GM12878 (cell line): ENCODE measurements around the gene GZMM. TPM values are rescaled to one million over a fixed set of nuclear protein-coding genes. Genes with fewer than 3 reads are reported as not detected.

Source experiments
- ATAC-seq: fragments of 200-7000 bp; cut with Tn5 transposase; 3 replicates; pipeline ENCODE4 v1.9.1; 2020; ENCODE audit warnings: mild to moderate bottlenecking, moderate library complexity
- BruUV-seq: library from RNA; stranded (reverse); fragments of 400-500 nt; replicated peaks from 2 replicates; lab custom pipeline; 2021; lab: Mats Ljungman, UMichigan
- CTCF ChIA-PET: fragments of 300-600 bp; sonication (Branson Sonifier 250); formaldehyde crosslinking; extraction: SDS; loops from one replicate; lab custom pipeline; 2021; ENCODE audit warnings: inconsistent platforms; lab: Yijun Ruan, JAX
- POLR2A ChIA-PET: fragments of 350-600 bp; formaldehyde crosslinking; extraction: SDS; loops from one replicate; lab custom pipeline; 2021; ENCODE audit warnings: inconsistent platforms; lab: Charles Lee
- RAD21 ChIA-PET: fragments of 300-600 bp; sonication (Branson Sonifier 250); formaldehyde crosslinking; loops from one replicate; lab custom pipeline; 2023; ENCODE audit warnings: antibody characterized with exemption; ENCODE audit not compliant: unreplicated experiment; lab: Charles Lee
- SMC1A ChIA-PET: fragments of 300-600 bp; sonication (Branson Sonifier 250); formaldehyde crosslinking; loops from one replicate; lab custom pipeline; 2023; ENCODE audit not compliant: unreplicated experiment, uncharacterized antibody; lab: Charles Lee
- DNase-seq: peaks from one replicate; pipeline ENCODE4 v3.0.0-alpha.2; 2011; ENCODE audit warnings: low read depth, low spot score
- FAIRE-seq: peaks from 3 replicates; lab custom pipeline; 2011; peaks lifted over from hg19 to GRCh38; lab: Jason Lieb, UNC
- H2AFZ ChIP-seq: 2 replicates; pipeline ENCODE4 v1.6.0; 2011; ENCODE audit warnings: low read depth, low read length, control low read depth; ENCODE audit not compliant: control insufficient read depth
- H3K27ac ChIP-seq: 2 replicates; pipeline ENCODE4 v1.5.1; 2011; ENCODE audit warnings: control low read depth; ENCODE audit not compliant: control insufficient read depth, insufficient read depth
- H3K27me3 ChIP-seq, 2 experiments: replicated peaks in 1 of 2; 2 replicates each; pipeline versions ENCODE4 v1.6.0 to v1.6.1; 2011; ENCODE audit warnings: low read length in 1 of 2; ENCODE audit not compliant: control insufficient read depth in 2 of 2, insufficient read depth in 2 of 2
- H3K36me3 ChIP-seq, 2 experiments: 2 replicates each; pipeline ENCODE4 v1.5.1; 2011; ENCODE audit warnings: low read length in 1 of 2; ENCODE audit not compliant: control insufficient read depth in 2 of 2, insufficient read depth in 2 of 2
- H3K4me1 ChIP-seq: 2 replicates; pipeline ENCODE4 v1.6.1; 2011; ENCODE audit warnings: mild to moderate bottlenecking, low read length, moderate library complexity, mixed read lengths; ENCODE audit not compliant: control insufficient read depth, insufficient read depth
- H3K4me2 ChIP-seq: 2 replicates; pipeline ENCODE4 v1.6.0; 2011; ENCODE audit warnings: control low read depth; ENCODE audit not compliant: control insufficient read depth, insufficient read depth
- H3K4me3 ChIP-seq: fragments of 200-600 bp; sonication (generic); 2 replicates; pipeline ENCODE4 v1.5.1; 2016
- H3K79me2 ChIP-seq: 2 replicates; pipeline ENCODE4 v1.6.0; 2011; ENCODE audit warnings: low read length; ENCODE audit not compliant: control insufficient read depth, insufficient read depth
- H3K9ac ChIP-seq: 2 replicates; pipeline ENCODE4 v1.8.0; 2011; ENCODE audit warnings: low read length, control low read depth, mixed read lengths; ENCODE audit not compliant: control insufficient read depth, insufficient read depth
- H3K9me3 ChIP-seq: replicated peaks from 3 replicates; pipeline ENCODE4 v1.5.1; 2011; ENCODE audit warnings: mild to moderate bottlenecking, low read length; ENCODE audit not compliant: control insufficient read depth, insufficient read depth
- H4K20me1 ChIP-seq: 2 replicates; pipeline ENCODE4 v1.6.0; 2011; ENCODE audit not compliant: control insufficient read depth, insufficient read depth
- ATF2 ChIP-seq: IDR thresholded peaks from 2 replicates; pipeline ENCODE4 v1.6.1; 2012; ENCODE audit warnings: low read length, inconsistent platforms
- CHD4 ChIP-seq: fragments of 200-600 bp; sonication (generic); IDR thresholded peaks from 2 replicates; pipeline ENCODE4 v1.6.1; 2016; ENCODE audit warnings: mild to moderate bottlenecking
- FOXM1 ChIP-seq: IDR thresholded peaks from 2 replicates; pipeline ENCODE4 v1.6.1; 2012; ENCODE audit warnings: low read depth, mild to moderate bottlenecking, inconsistent platforms, low read length, moderate library complexity
- HCFC1 ChIP-seq: fragments of 150-350 bp; IDR thresholded peaks from 2 replicates; pipeline ENCODE4 v1.6.1; 2014; ENCODE audit warnings: low read length
- JUND ChIP-seq: IDR thresholded peaks from 2 replicates; pipeline ENCODE4 v1.6.1; 2012; ENCODE audit warnings: low read depth, mild to moderate bottlenecking, low read length, improper control_type of control experiment, moderate library complexity
- PAX5 ChIP-seq: IDR thresholded peaks from 2 replicates; pipeline ENCODE4 v1.6.1; 2011; ENCODE audit warnings: low read depth, low read length, borderline replicate concordance
- YY1 ChIP-seq: IDR thresholded peaks from 2 replicates; pipeline ENCODE4 v1.6.1; 2011; ENCODE audit warnings: low read depth, mild to moderate bottlenecking, low read length
- ZSCAN29 ChIP-seq: fragments of 450-650 bp; IDR thresholded peaks from 2 replicates; pipeline ENCODE4 v1.6.1; 2017; ENCODE audit warnings: mild to moderate bottlenecking, moderate library complexity
- WGBS: methylation state at CpG from one replicate; pipeline ENCODE4 v1.1.6; 2016; ENCODE audit warnings: low lambda C conversion rate; ENCODE audit not compliant: insufficient replicate concordance, insufficient coverage; ENCODE audit errors: missing lambda C conversion rate; 5-methylcytosine and 5-hydroxymethylcytosine counted together
- in situ Hi-C: fragments of 300-500 bp; cut with MboI; formaldehyde crosslinking; loops from 9 replicates; pipeline ENCODE4 v1.14.3; 2018; ENCODE audit warnings: mixed read lengths
- intact Hi-C: fragments of 100-400 bp; cut with micrococcal nuclease; formaldehyde crosslinking; loops from one replicate; pipeline ENCODE4 v1.14.2; 2022; ENCODE audit not compliant: unreplicated experiment
- polyA plus RNA-seq, 11 experiments: library from polyadenylated mRNA; depleted of rRNA in 4 of 11; unstranded in 6 of 11; stranded (reverse) in 5 of 11; fragments of >200 nt; fragmentation: Nextera tagmentation in 4 of 11; fragmentation: Illumina TruSeq in 1 of 11; extraction: Ambion mirVana in 4 of 11; extraction: Trizol in 1 of 11; gene quantifications; 1 replicate in 1 of 11; 2 replicates in 10 of 11; pipeline versions ENCODE4 v1.2.1 to v1.2.3, GENCODE V29; 2011 to 2016; ENCODE audit warnings: inconsistent platforms in 2 of 11, missing spikeins in 2 of 11, low read depth in 1 of 11
- total RNA-seq, 4 experiments: library from RNA; depleted of rRNA in 3 of 4; stranded (reverse); fragments of >200 nt in 3 of 4; fragmentation: Illumina TruSeq in 1 of 4; extraction: Trizol in 1 of 4; gene quantifications; 2 replicates each; pipeline versions ENCODE4 v1.2.1 to v1.2.3, GENCODE V29; 2013 to 2021
- TF ChIP-seq, protein P1 (sequence below): IDR thresholded peaks from 2 replicates; pipeline ENCODE4 v1.6.1; 2011; ENCODE audit warnings: mild to moderate bottlenecking, low read depth, low read length, moderate library complexity; ENCODE audit not compliant: insufficient replicate concordance
- TF ChIP-seq, protein P2 (sequence below), 3 experiments: IDR thresholded peaks in 2 of 3; conservative IDR thresholded peaks in 1 of 3; 2 replicates each; pipeline ENCODE4 v1.5.1; 2011; ENCODE audit warnings: low read depth in 3 of 3, low read length in 3 of 3, mild to moderate bottlenecking in 3 of 3, control low read depth in 2 of 3, moderate library complexity in 2 of 3, inconsistent platforms in 1 of 3, mixed read lengths in 1 of 3; ENCODE audit not compliant: control insufficient read depth in 2 of 3, insufficient read depth in 1 of 3; ENCODE audit errors: extremely low read depth in 1 of 3
- TF ChIP-seq, protein P3 (sequence below): fragments of 450-650 bp; IDR thresholded peaks from 2 replicates; pipeline ENCODE4 v1.6.1; 2017; ENCODE audit warnings: borderline replicate concordance

GZMM gene
- total and polyA plus RNA-seq, 10 of the 15 experiments (the other 5 are each of a cell fraction or from before 2014, with no cell fraction given): 0.09 to 0.48 (median 0.23) TPM; not detected in 7

DNA sequence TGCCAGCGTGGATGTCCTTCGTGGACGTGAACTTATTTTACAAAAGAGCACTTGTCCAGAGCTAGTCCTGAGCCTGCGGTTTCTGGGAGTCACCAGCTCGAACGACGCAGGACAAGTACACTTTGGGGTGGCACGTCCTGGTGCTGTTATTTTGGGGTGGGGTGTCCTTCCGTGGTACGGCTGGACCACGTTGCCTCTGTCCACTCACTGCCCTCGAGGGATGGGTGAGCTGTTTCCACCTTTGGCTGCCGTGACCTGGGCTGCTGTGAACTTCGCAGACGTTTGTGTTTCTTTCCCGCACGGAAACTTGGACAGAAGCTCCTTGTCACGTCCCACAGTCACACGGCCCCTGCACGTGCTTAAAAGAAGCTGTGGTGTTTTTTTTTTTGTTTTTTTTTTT, 11.0 kb downstream of the GZMM start:
- Histone ChIP-seq H3K27ac (no peak overlapping the region), H4K20me1 (no peaks in the 10 kb centered on the region), H3K27me3 (no peaks in the 10 kb centered on the region), H3K36me3 (no peaks in the 10 kb centered on the region), H3K4me3 (no peak overlapping the region), H3K9ac (no peak overlapping the region), H2AFZ (no peak overlapping the region), H3K79me2 (no peaks in the 10 kb centered on the region), H3K4me1 (no peaks in the 10 kb centered on the region), H3K4me2 (no peak overlapping the region), H3K9me3 (no peaks in the 10 kb centered on the region)
- no TSS peak for BruUV-seq
- ChIA-PET CTCF (no interaction called here), SMC1A (no interaction called here), POLR2A (interaction anchor here (0.6 kb wide), 2 partner anchors 20 to 859 kb away, joined by 3 read pairs; no protein-coding TSS in a partner anchor), RAD21 (no interaction called here)
- no peak for FAIRE-seq
- intact Hi-C loops (no loop called here), in situ Hi-C loops (no loop called here)
- TF ChIP-seq JUND: no peak
- TF ChIP-seq, protein P1, sequence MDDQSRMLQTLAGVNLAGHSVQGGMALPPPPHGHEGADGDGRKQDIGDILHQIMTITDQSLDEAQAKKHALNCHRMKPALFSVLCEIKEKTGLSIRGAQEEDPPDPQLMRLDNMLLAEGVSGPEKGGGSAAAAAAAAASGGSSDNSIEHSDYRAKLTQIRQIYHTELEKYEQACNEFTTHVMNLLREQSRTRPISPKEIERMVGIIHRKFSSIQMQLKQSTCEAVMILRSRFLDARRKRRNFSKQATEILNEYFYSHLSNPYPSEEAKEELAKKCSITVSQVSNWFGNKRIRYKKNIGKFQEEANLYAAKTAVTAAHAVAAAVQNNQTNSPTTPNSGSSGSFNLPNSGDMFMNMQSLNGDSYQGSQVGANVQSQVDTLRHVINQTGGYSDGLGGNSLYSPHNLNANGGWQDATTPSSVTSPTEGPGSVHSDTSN: no peak
- no peak for TF ChIP-seq FOXM1
- no peak for TF ChIP-seq ZSCAN29
- ATAC-seq: no peak
- no peak for DNase-seq
- WGBS: 39% methylated on average over 20 of the region's 20 CpGs

- ATAC-seq (no peak), FAIRE-seq (no peak), DNase-seq (no peak)
- Histone ChIP-seq H2AFZ (no peak overlapping the region), H3K4me3 (no peak overlapping the region), H3K27ac (no peak overlapping the region), H3K4me1 (no peaks in the 10 kb centered on the region), H4K20me1 (no peaks in the 10 kb centered on the region), H3K9me3 (no peaks in the 10 kb centered on the region), H3K27me3 (no peaks in the 10 kb centered on the region), H3K79me2 (no peaks in the 10 kb centered on the region), H3K4me2 (no peak overlapping the region), H3K36me3 (no peaks in the 10 kb centered on the region), H3K9ac (no peak overlapping the region)
- RAD21 ChIA-PET: no interaction called here
- CTCF ChIA-PET: no interaction called here
- TF ChIP-seq HCFC1 (no peak), ATF2 (no peak), PAX5 (no peak), CHD4 (no peak), YY1 (no peak)
- TF ChIP-seq, protein P2, sequence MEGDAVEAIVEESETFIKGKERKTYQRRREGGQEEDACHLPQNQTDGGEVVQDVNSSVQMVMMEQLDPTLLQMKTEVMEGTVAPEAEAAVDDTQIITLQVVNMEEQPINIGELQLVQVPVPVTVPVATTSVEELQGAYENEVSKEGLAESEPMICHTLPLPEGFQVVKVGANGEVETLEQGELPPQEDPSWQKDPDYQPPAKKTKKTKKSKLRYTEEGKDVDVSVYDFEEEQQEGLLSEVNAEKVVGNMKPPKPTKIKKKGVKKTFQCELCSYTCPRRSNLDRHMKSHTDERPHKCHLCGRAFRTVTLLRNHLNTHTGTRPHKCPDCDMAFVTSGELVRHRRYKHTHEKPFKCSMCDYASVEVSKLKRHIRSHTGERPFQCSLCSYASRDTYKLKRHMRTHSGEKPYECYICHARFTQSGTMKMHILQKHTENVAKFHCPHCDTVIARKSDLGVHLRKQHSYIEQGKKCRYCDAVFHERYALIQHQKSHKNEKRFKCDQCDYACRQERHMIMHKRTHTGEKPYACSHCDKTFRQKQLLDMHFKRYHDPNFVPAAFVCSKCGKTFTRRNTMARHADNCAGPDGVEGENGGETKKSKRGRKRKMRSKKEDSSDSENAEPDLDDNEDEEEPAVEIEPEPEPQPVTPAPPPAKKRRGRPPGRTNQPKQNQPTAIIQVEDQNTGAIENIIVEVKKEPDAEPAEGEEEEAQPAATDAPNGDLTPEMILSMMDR (IDR thresholded peaks at IDR 0.05 in 2 of 3, conservative IDR thresholded peaks at IDR 0.05 in 1 of 3; ENCODE audit: control insufficient read depth in 2 of 3, extremely low read depth in 1 of 3, insufficient read depth in 1 of 3, low read depth in 3 of 3, low read length in 3 of 3): no peak
- TF ChIP-seq, protein P3, sequence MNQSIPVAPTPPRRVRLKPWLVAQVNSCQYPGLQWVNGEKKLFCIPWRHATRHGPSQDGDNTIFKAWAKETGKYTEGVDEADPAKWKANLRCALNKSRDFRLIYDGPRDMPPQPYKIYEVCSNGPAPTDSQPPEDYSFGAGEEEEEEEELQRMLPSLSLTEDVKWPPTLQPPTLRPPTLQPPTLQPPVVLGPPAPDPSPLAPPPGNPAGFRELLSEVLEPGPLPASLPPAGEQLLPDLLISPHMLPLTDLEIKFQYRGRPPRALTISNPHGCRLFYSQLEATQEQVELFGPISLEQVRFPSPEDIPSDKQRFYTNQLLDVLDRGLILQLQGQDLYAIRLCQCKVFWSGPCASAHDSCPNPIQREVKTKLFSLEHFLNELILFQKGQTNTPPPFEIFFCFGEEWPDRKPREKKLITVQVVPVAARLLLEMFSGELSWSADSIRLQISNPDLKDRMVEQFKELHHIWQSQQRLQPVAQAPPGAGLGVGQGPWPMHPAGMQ: no peak
- SMC1A ChIA-PET: no interaction called here
- intact Hi-C loops (no loop called here), in situ Hi-C loops (no loop called here)
- POLR2A ChIA-PET: interaction anchor here (0.6 kb wide), 2 partner anchors 20 to 110 kb away, joined by 3 to 5 read pairs; no protein-coding TSS in a partner anchor
- BruUV-seq: no TSS peak
- 69% methylated on average over 14 of the region's 14 CpGs for WGBS
Observed at GRCh38 chr19:555474-555808, 11.6 kb downstream of the GZMM start.
